Common myeloid progenitor, CD34-positive (primary cell): ENCODE results near the gene RAP1A. TPM values are rescaled to one million over a fixed set of nuclear protein-coding genes. Genes with fewer than 3 reads are reported as not detected.
A peak's percentile ranks its signal among the peaks of the same experiment; 100 is the strongest.

ENCODE experiments used
- CTCF ChIA-PET: fragments of 350-600 bp; sonication (Branson Sonifier 250); formaldehyde crosslinking; loops from one replicate; lab custom pipeline; 2021; ENCODE audit warnings: antibody characterized with exemption; lab: Charles Lee
- POLR2A ChIA-PET: fragments of 350-600 bp; sonication (Branson Sonifier 250); formaldehyde crosslinking; loops from one replicate; lab custom pipeline; 2021; ENCODE audit warnings: antibody characterized with exemption; lab: Charles Lee
- DNase-seq, 3 donors: peaks; one replicate each; pipeline versions ENCODE4 v3.0.0 to v3.0.0-alpha.2; 2013
- H3K27ac ChIP-seq, 2 experiments: 1 replicate in 1 of 2; 2 replicates in 1 of 2; pipeline ENCODE4 v1.7.0; 2013; ENCODE audit warnings: inconsistent platforms in 2 of 2, low read length in 2 of 2, mild to moderate bottlenecking in 2 of 2, low read depth in 1 of 2, moderate library complexity in 1 of 2; ENCODE audit not compliant: severe bottlenecking in 2 of 2, insufficient read depth in 1 of 2, poor library complexity in 1 of 2
- H3K27me3 ChIP-seq, 5 experiments: replicated peaks in 2 of 5; 1 replicate in 3 of 5; 2 replicates in 2 of 5; pipeline versions ENCODE4 v1.6.1 to v1.7.0; 2013; ENCODE audit warnings: low read length in 4 of 5, mild to moderate bottlenecking in 2 of 5, moderate library complexity in 2 of 5, inconsistent platforms in 1 of 5; ENCODE audit not compliant: insufficient read depth in 5 of 5, control insufficient read depth in 4 of 5
- H3K36me3 ChIP-seq, 4 experiments: 1 replicate in 2 of 4; 2 replicates in 2 of 4; pipeline versions ENCODE4 v1.6.1 to v1.7.0; 2013; ENCODE audit warnings: low read length in 3 of 4, control low read depth in 1 of 4, mild to moderate bottlenecking in 1 of 4; ENCODE audit not compliant: control insufficient read depth in 4 of 4, insufficient read depth in 4 of 4
- H3K4me1 ChIP-seq, 4 experiments: 1 replicate in 3 of 4; 2 replicates in 1 of 4; pipeline versions ENCODE4 v1.6.1 to v1.7.1; 2013; ENCODE audit warnings: low read length in 3 of 4, mild to moderate bottlenecking in 3 of 4, control low read depth in 1 of 4, inconsistent platforms in 1 of 4, moderate library complexity in 1 of 4; ENCODE audit not compliant: control insufficient read depth in 4 of 4, insufficient read depth in 4 of 4; ENCODE audit errors: control extremely low read depth in 1 of 4
- H3K4me3 ChIP-seq, 7 experiments: 1 replicate in 4 of 7; 2 replicates in 3 of 7; pipeline versions ENCODE4 v1.5.1 to v1.7.0; 2013; ENCODE audit warnings: mild to moderate bottlenecking in 7 of 7, low read length in 6 of 7, moderate library complexity in 6 of 7, inconsistent platforms in 2 of 7, low read depth in 2 of 7, control low read depth in 1 of 7; ENCODE audit not compliant: insufficient read depth in 4 of 7, control insufficient read depth in 1 of 7; ENCODE audit errors: extremely low read depth in 1 of 7
- H3K9me3 ChIP-seq, 5 experiments: 1 replicate in 4 of 5; 2 replicates in 1 of 5; pipeline versions ENCODE4 v1.6.1 to v1.7.1; 2013; ENCODE audit warnings: low read length in 4 of 5, mild to moderate bottlenecking in 2 of 5, inconsistent platforms in 1 of 5, low read depth in 1 of 5, moderate library complexity in 1 of 5; ENCODE audit not compliant: control insufficient read depth in 4 of 5, insufficient read depth in 2 of 5; ENCODE audit errors: control extremely low read depth in 1 of 5
- WGBS: methylation state at CpG from one replicate; pipeline ENCODE4 v1.1.5; 2013; ENCODE audit not compliant: insufficient coverage; 5-methylcytosine and 5-hydroxymethylcytosine counted together
- polyA plus RNA-seq: library from polyadenylated mRNA; unstranded; fragments of 120-200 nt; gene quantifications from one replicate; pipeline ENCODE4 v1.2.1, GENCODE V29; 2013

The RAP1A gene
- polyA plus RNA-seq: 83.5 TPM

GRCh38 chr1:111619635-111620440 is at the start of gene RAP1A:
RAP1A (plus strand) TSS chr1:111619789; CDS start chr1:111691361, 71,572 bp downstream.
- peaks cover 35 to 72% (median 57%) of the 10 kb centered on the region in 4 experiments for H3K4me1 ChIP-seq
- CTCF ChIA-PET: interaction anchor here (0.9 to 4.6 kb wide), 4 partner anchors 10 to 112 kb away, joined by 3 to 28 read pairs (median 3); no protein-coding TSS in a partner anchor
- H3K36me3 ChIP-seq: peaks cover 0 to 3% (median under 1%) of the 10 kb centered on the region in 4 experiments
- 0% methylated on average over 19 of the region's 79 CpGs for WGBS
- DNase-seq: peak; percentile 87 to 91 (median 91)
- H3K27me3 ChIP-seq: no peaks in the 10 kb centered on the region
- H3K4me3 ChIP-seq: peak within 1 kb of the TSS; percentile 55 to 91 (median 84)
- POLR2A ChIA-PET: interaction anchor here (0.6 to 1.4 kb wide), 6 partner anchors 27 to 116 kb away, joined by 3 to 6 read pairs (median 4); no protein-coding TSS in a partner anchor
- H3K9me3 ChIP-seq: no peaks in the 10 kb centered on the region
- H3K27ac ChIP-seq: peak within 1 kb of the TSS; percentile 69 to 88

- ChIA-PET POLR2A (no interaction called here), CTCF (interaction anchor here (1.2 kb wide), 1 partner anchor 17 kb away, joined by 3 read pairs; no protein-coding TSS in a partner anchor)
- Histone ChIP-seq H3K4me1 (no peaks in the 10 kb centered on the region), H3K27ac (no peak overlapping the region), H3K36me3 (no peaks in the 10 kb centered on the region), H3K4me3 (no peak overlapping the region), H3K27me3 (no peaks in the 10 kb centered on the region), H3K9me3 (no peaks in the 10 kb centered on the region)
- DNase-seq: no peak
- WGBS: 88% methylated on average over 3 of the region's 3 CpGs
These were observed 49.7 kb upstream of the RAP1A start for GRCh38 chr1:111569913-111570312.

GRCh38 chr1:111570781-111571181 is 48.8 kb upstream of the RAP1A start:
- no CpG with 5 or more reads among the region's 2 CpGs for WGBS
- POLR2A ChIA-PET: no interaction called here

GRCh38 chr1:111571239-111571638 is 48.4 kb upstream of the RAP1A start:
- Histone ChIP-seq H3K27me3 (no peaks in the 10 kb centered on the region), H3K36me3 (no peaks in the 10 kb centered on the region), H3K9me3 (no peaks in the 10 kb centered on the region), H3K4me3 (no peak overlapping the region), H3K4me1 (no peaks in the 10 kb centered on the region), H3K27ac (no peak overlapping the region)
- ChIA-PET CTCF (interaction anchor here (0.7 to 2.3 kb wide), 7 partner anchors 8 to 84 kb away, joined by 3 to 6 read pairs (median 3); no protein-coding TSS in a partner anchor), POLR2A (no interaction called here)
- 94% methylated on average over 2 of the region's 3 CpGs for WGBS
- no peak for DNase-seq

More at GRCh38 chr1:111570781-111571181, 48.8 kb upstream of the RAP1A start:
- peak; percentile 30 to 50 (median 43) for DNase-seq
- Histone ChIP-seq H3K4me3 (no peak overlapping the region), H3K36me3 (no peaks in the 10 kb centered on the region), H3K9me3 (no peaks in the 10 kb centered on the region), H3K27me3 (no peaks in the 10 kb centered on the region), H3K27ac (no peak overlapping the region), H3K4me1 (no peaks in the 10 kb centered on the region)
- CTCF ChIA-PET: interaction anchor here (0.7 to 2.3 kb wide), 6 partner anchors 8 to 84 kb away, joined by 3 to 6 read pairs (median 3); no protein-coding TSS in a partner anchor

- Histone ChIP-seq H3K27me3 (no peaks in the 10 kb centered on the region), H3K4me1 (no peaks in the 10 kb centered on the region), H3K9me3 (no peaks in the 10 kb centered on the region), H3K36me3 (no peaks in the 10 kb centered on the region), H3K4me3 (no peak overlapping the region), H3K27ac (no peak overlapping the region)
- POLR2A ChIA-PET: no interaction called here
- CTCF ChIA-PET: interaction anchor here (0.9 to 2.3 kb wide), 4 partner anchors 9 to 54 kb away, joined by 3 to 6 read pairs (median 3); no protein-coding TSS in a partner anchor
- 80% methylated on average over 1 of the region's 2 CpGs for WGBS
- DNase-seq: no peak
These were observed 47.6 kb upstream of the RAP1A start for GRCh38 chr1:111571987-111572386.

- Histone ChIP-seq H3K27ac (no peak overlapping the region), H3K36me3 (no peaks in the 10 kb centered on the region), H3K4me3 (no peak overlapping the region), H3K4me1 (no peaks in the 10 kb centered on the region), H3K27me3 (no peaks in the 10 kb centered on the region), H3K9me3 (no peaks in the 10 kb centered on the region)
- 96% methylated on average over 4 of the region's 7 CpGs for WGBS
- no peak for DNase-seq
- ChIA-PET POLR2A (no interaction called here), CTCF (interaction anchor here (0.9 to 1.7 kb wide), 4 partner anchors 11 to 37 kb away, joined by 3 to 6 read pairs (median 4); no protein-coding TSS in a partner anchor)
These were observed 43.0 kb upstream of the RAP1A start for GRCh38 chr1:111576547-111576946.

GRCh38 chr1:111577814-111578213 is 41.8 kb upstream of the RAP1A start:
- CTCF ChIA-PET: no interaction called here
- no peak for DNase-seq
- 78% methylated on average over 1 of the region's 2 CpGs for WGBS
- Histone ChIP-seq H3K4me3 (no peak overlapping the region), H3K36me3 (no peaks in the 10 kb centered on the region), H3K27ac (no peak overlapping the region), H3K27me3 (no peaks in the 10 kb centered on the region), H3K9me3 (no peaks in the 10 kb centered on the region), H3K4me1 (no peaks in the 10 kb centered on the region)
- POLR2A ChIA-PET: no interaction called here
